ENCODE measurements around the gene PMPCA. TPM values are rescaled to one million over a fixed set of nuclear protein-coding genes. Genes with fewer than 3 reads are reported as not detected.

The PMPCA gene
- total and polyA plus RNA-seq, 2 of the 13 experiments (the other 11 are each of a cell fraction or from before 2014, with no cell fraction given), result 70.2 to 88.4 TPM

- TF ChIP-seq ZNF318 (CRISPR knock-in tag; IDR thresholded peaks at IDR 0.05) (no peak), SNAPC5 (CRISPR knock-in tag; IDR thresholded peaks at IDR 0.05; ENCODE audit: borderline replicate concordance) (0 out of 2 replicates have a peak, but pooled peaks have one; percentile 38), ZNF274 (CRISPR knock-in tag; IDR thresholded peaks at IDR 0.05) (peak; percentile 82; the same call in 1 of the 2 replicates), PBX3 (CRISPR knock-in tag; IDR thresholded peaks at IDR 0.05; ENCODE audit: borderline replicate concordance) (no peak), ZNF264 (CRISPR knock-in tag; IDR thresholded peaks at IDR 0.05) (no peak), HCFC1 (IDR thresholded peaks at IDR 0.05; ENCODE audit: low read depth, low read length) (peak; percentile 58; the same call in 1 of the 2 replicates), NR2F2 (IDR thresholded peaks at IDR 0.05; ENCODE audit: borderline replicate concordance, low read depth) (no peak), ZNF672 (CRISPR knock-in tag; IDR thresholded peaks at IDR 0.05) (no peak), KAT8 (CRISPR knock-in tag; IDR thresholded peaks at IDR 0.05) (peak; percentile 91), ZNF841 (CRISPR knock-in tag; IDR thresholded peaks at IDR 0.05; ENCODE audit: borderline replicate concordance) (no peak), ZNF124 (CRISPR knock-in tag; IDR thresholded peaks at IDR 0.05) (peak; percentile 38; the same call in 1 of the 2 replicates), RBM22 (optimal IDR thresholded peaks at IDR 0.05; ENCODE audit: low read length) (no peak), U2AF1 (optimal IDR thresholded peaks at IDR 0.05; ENCODE audit: low read depth, low read length) (no peak), ZSCAN12 (CRISPR knock-in tag; IDR thresholded peaks at IDR 0.05) (no peak), TOPORS (CRISPR knock-in tag; IDR thresholded peaks at IDR 0.05) (no peak), ETV6 (CRISPR knock-in tag; conservative IDR thresholded peaks at IDR 0.05) (no peak), ZFY (CRISPR knock-in tag; IDR thresholded peaks at IDR 0.05) (peak; percentile 74), SP4 (CRISPR knock-in tag; IDR thresholded peaks at IDR 0.05) (peak; percentile 78), CENPT (CRISPR knock-in tag; IDR thresholded peaks at IDR 0.05; ENCODE audit: low read depth) (0 out of 2 replicates have a peak, but pooled peaks have one; percentile 11), GATAD1 (CRISPR knock-in tag; IDR thresholded peaks at IDR 0.05) (peak; percentile 98), CENPBD1 (CRISPR knock-in tag; IDR thresholded peaks at IDR 0.05; ENCODE audit: borderline replicate concordance, low read depth) (no peak)
These were observed at the start of gene PMPCA, which contains the start of gene ENTR1 (continued) for GRCh38 chr9:136410500-136411287.

Data from HepG2 (cell line).